ENCODE data around the gene SNAI1.

- no peak for TF ChIP-seq CTCF (IDR thresholded peaks at IDR 0.05)
- no peak for TF ChIP-seq POLR2A (IDR thresholded peaks at IDR 0.05)
These were observed 16.5 kb downstream of the SNAI1 start for GRCh38 chr20:49999329-49999728.

All from Peyer's patch (tissue), 4 donors.